ENCODE results near the gene GPR180. TPM values are rescaled to one million over a fixed set of nuclear protein-coding genes. Genes with fewer than 3 reads are reported as not detected.

Gene GPR180
- total and polyA plus RNA-seq, 10 of the 15 experiments (the other 5 are each of a cell fraction or from before 2014, with no cell fraction given) = 1.6 to 7.2 (median 5.3) TPM

DNA sequence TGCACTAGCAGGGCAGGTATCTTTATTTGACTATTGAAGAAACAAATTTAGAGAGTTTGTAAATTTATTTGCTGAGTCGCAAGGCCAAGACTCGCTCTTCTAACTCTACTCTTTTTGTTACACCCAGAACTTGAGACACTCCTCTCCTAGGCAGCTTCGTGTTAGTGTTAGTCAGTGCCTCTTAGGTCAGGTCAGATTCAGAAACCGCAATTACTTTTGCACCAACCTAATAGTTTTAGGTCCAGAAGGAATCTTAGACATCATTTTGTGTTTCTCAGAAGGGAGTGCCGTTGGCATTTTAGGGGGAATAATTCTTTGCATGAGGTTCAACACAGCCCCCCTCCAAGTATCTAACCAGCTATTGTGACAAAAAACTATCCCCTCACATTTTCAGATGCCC is 8.8 kb downstream of the GPR180 start:
- ChIA-PET SMC1A (ENCODE audit: uncharacterized antibody, unreplicated experiment) (no interaction called here), POLR2A (no interaction called here), RAD21 (ENCODE audit: unreplicated experiment) (no interaction called here), CTCF (no interaction called here)
- FAIRE-seq (no peak), DNase-seq (ENCODE audit: low read depth, low spot score) (no peak), ATAC-seq (no peak)
- WGBS (ENCODE audit: insufficient coverage, insufficient replicate concordance, low lambda C conversion rate, missing lambda C conversion rate) = 100% methylated on average over 5 of the region's 5 CpGs
- Histone ChIP-seq H3K36me3 (ENCODE audit: control insufficient read depth in 2 of 2, insufficient read depth in 2 of 2, low read length in 1 of 2) (peaks cover 0 to 13% of the 10 kb centered on the region in 2 experiments; a peak in 2 of 4 replicates), H4K20me1 (ENCODE audit: control insufficient read depth, insufficient read depth) (no peaks in the 10 kb centered on the region), H3K4me2 (ENCODE audit: control insufficient read depth, insufficient read depth) (no peak overlapping the region), H2AFZ (ENCODE audit: control insufficient read depth, low read depth, low read length) (no peak overlapping the region), H3K27me3 (replicated peaks in 1 of 2; ENCODE audit: control insufficient read depth in 2 of 2, insufficient read depth in 2 of 2, low read length in 1 of 2) (no peaks in the 10 kb centered on the region), H3K27ac (ENCODE audit: control insufficient read depth, insufficient read depth) (no peak overlapping the region), H3K4me3 (no peak overlapping the region), H3K79me2 (ENCODE audit: control insufficient read depth, insufficient read depth, low read length) (no peaks in the 10 kb centered on the region), H3K4me1 (ENCODE audit: control insufficient read depth, insufficient read depth, low read length) (no peaks in the 10 kb centered on the region), H3K9me3 (replicated peaks; ENCODE audit: control insufficient read depth, insufficient read depth, low read length) (no peaks in the 10 kb centered on the region), H3K9ac (ENCODE audit: control insufficient read depth, insufficient read depth, low read length) (no peak overlapping the region)
- TF ChIP-seq FOXM1 (IDR thresholded peaks at IDR 0.05; ENCODE audit: low read depth, low read length) = no peak
- no peak for TF ChIP-seq HDAC6 (IDR thresholded peaks at IDR 0.05; ENCODE audit: unreplicated experiment)
- TF ChIP-seq, protein P1, sequence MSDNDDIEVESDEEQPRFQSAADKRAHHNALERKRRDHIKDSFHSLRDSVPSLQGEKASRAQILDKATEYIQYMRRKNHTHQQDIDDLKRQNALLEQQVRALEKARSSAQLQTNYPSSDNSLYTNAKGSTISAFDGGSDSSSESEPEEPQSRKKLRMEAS (IDR thresholded peaks at IDR 0.05; ENCODE audit: low read depth, low read length) = no peak
- TF ChIP-seq ZNF207 (IDR thresholded peaks at IDR 0.05; ENCODE audit: borderline replicate concordance) = no peak
- TF ChIP-seq MXI1 (IDR thresholded peaks at IDR 0.05; ENCODE audit: low read depth, low read length) = no peak
- no peak for TF ChIP-seq SRF (IDR thresholded peaks at IDR 0.05; ENCODE audit: low read depth in 2 of 2, low read length in 2 of 2)
- no peak for TF ChIP-seq ATF7 (IDR thresholded peaks at IDR 0.05; ENCODE audit: low read depth)
- no peak for TF ChIP-seq MYC (IDR thresholded peaks at IDR 0.05; ENCODE audit: insufficient read depth, insufficient read length, insufficient replicate concordance, low read length, severe bottlenecking)
- TF ChIP-seq ZBED1 (IDR thresholded peaks at IDR 0.05; ENCODE audit: borderline replicate concordance) = no peak
- TF ChIP-seq LARP7 (IDR thresholded peaks at IDR 0.05) = no peak
- TF ChIP-seq NFXL1 (IDR thresholded peaks at IDR 0.05; ENCODE audit: borderline replicate concordance) = no peak
- no peak for TF ChIP-seq STAT3 (IDR thresholded peaks at IDR 0.05; ENCODE audit: low read depth, low read length)
- TF ChIP-seq, protein P2, sequence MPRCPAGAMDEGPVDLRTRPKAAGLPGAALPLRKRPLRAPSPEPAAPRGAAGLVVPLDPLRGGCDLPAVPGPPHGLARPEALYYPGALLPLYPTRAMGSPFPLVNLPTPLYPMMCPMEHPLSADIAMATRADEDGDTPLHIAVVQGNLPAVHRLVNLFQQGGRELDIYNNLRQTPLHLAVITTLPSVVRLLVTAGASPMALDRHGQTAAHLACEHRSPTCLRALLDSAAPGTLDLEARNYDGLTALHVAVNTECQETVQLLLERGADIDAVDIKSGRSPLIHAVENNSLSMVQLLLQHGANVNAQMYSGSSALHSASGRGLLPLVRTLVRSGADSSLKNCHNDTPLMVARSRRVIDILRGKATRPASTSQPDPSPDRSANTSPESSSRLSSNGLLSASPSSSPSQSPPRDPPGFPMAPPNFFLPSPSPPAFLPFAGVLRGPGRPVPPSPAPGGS (IDR thresholded peaks at IDR 0.05; ENCODE audit: borderline replicate concordance, insufficient read depth, low read depth, low read length, poor library complexity, severe bottlenecking) = no peak
- TF ChIP-seq CBFB (IDR thresholded peaks at IDR 0.05; ENCODE audit: low read depth) = no peak
- TF ChIP-seq, protein P3, sequence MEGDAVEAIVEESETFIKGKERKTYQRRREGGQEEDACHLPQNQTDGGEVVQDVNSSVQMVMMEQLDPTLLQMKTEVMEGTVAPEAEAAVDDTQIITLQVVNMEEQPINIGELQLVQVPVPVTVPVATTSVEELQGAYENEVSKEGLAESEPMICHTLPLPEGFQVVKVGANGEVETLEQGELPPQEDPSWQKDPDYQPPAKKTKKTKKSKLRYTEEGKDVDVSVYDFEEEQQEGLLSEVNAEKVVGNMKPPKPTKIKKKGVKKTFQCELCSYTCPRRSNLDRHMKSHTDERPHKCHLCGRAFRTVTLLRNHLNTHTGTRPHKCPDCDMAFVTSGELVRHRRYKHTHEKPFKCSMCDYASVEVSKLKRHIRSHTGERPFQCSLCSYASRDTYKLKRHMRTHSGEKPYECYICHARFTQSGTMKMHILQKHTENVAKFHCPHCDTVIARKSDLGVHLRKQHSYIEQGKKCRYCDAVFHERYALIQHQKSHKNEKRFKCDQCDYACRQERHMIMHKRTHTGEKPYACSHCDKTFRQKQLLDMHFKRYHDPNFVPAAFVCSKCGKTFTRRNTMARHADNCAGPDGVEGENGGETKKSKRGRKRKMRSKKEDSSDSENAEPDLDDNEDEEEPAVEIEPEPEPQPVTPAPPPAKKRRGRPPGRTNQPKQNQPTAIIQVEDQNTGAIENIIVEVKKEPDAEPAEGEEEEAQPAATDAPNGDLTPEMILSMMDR (IDR thresholded peaks at IDR 0.05 in 2 of 3, conservative IDR thresholded peaks at IDR 0.05 in 1 of 3; ENCODE audit: control insufficient read depth in 2 of 3, extremely low read depth in 1 of 3, insufficient read depth in 1 of 3, low read depth in 3 of 3, low read length in 3 of 3) = no peak
- TF ChIP-seq, protein P4, sequence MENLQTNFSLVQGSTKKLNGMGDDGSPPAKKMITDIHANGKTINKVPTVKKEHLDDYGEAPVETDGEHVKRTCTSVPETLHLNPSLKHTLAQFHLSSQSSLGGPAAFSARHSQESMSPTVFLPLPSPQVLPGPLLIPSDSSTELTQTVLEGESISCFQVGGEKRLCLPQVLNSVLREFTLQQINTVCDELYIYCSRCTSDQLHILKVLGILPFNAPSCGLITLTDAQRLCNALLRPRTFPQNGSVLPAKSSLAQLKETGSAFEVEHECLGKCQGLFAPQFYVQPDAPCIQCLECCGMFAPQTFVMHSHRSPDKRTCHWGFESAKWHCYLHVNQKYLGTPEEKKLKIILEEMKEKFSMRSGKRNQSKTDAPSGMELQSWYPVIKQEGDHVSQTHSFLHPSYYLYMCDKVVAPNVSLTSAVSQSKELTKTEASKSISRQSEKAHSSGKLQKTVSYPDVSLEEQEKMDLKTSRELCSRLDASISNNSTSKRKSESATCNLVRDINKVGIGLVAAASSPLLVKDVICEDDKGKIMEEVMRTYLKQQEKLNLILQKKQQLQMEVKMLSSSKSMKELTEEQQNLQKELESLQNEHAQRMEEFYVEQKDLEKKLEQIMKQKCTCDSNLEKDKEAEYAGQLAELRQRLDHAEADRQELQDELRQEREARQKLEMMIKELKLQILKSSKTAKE (IDR thresholded peaks at IDR 0.05; ENCODE audit: low read depth, poor library complexity, severe bottlenecking) = no peak
- TF ChIP-seq SMAD1 (IDR thresholded peaks at IDR 0.05; ENCODE audit: low read depth, partially characterized antibody) = no peak
- no peak for TF ChIP-seq SMC3 (IDR thresholded peaks at IDR 0.05; ENCODE audit: borderline replicate concordance, low read length)
- intact Hi-C loops (cut with micrococcal nuclease; ENCODE audit: unreplicated experiment) = no loop called here
- BruUV-seq (replicated peaks) = no TSS peak
- in situ Hi-C loops (cut with MboI) = loop anchor here (5.0 kb wide), 1 partner anchor 173 kb away; no protein-coding TSS in a partner anchor
